ENCODE measurements around the gene CAVIN4. TPM values are rescaled to one million over a fixed set of nuclear protein-coding genes. Genes with fewer than 3 reads are reported as not detected.

The CAVIN4 gene
- total RNA-seq, 1 experiment from 2014 or later: 0.95 TPM

GRCh38 chr9:100573655-100574260 is 4.1 kb upstream of the CAVIN4 start:
- intact Hi-C loops (cut with micrococcal nuclease): no loop called here
- CTCF ChIA-PET: no interaction called here
- POLR2A ChIA-PET (ENCODE audit: unreplicated experiment): no interaction called here
- Histone ChIP-seq H3K27me3 (ENCODE audit: low read length) (no peaks in the 10 kb centered on the region), H3K9me3 (ENCODE audit: low read length) (no peaks in the 10 kb centered on the region), H3K4me2 (ENCODE audit: low read length) (no peak overlapping the region), H3K4me1 (ENCODE audit: insufficient read depth, low read length) (peaks cover 16% of the 10 kb centered on the region), H3K79me2 (ENCODE audit: low read length) (no peaks in the 10 kb centered on the region), H3K9me2 (replicated peaks; ENCODE audit: low read length) (no peaks in the 10 kb centered on the region), H3F3A (ENCODE audit: low read length, unreplicated experiment) (no peaks in the 10 kb centered on the region), H3K4me3 (ENCODE audit: low read length) (no peak overlapping the region), H2AFZ (ENCODE audit: low read length) (no peak overlapping the region), H4K20me1 (ENCODE audit: low read length) (no peaks in the 10 kb centered on the region), H3K27ac (ENCODE audit: low read length) (no peak overlapping the region), H3K9ac (ENCODE audit: low read length) (no peak overlapping the region), H3K36me3 (ENCODE audit: low read depth, low read length) (no peaks in the 10 kb centered on the region)
- TF ChIP-seq, protein P1, sequence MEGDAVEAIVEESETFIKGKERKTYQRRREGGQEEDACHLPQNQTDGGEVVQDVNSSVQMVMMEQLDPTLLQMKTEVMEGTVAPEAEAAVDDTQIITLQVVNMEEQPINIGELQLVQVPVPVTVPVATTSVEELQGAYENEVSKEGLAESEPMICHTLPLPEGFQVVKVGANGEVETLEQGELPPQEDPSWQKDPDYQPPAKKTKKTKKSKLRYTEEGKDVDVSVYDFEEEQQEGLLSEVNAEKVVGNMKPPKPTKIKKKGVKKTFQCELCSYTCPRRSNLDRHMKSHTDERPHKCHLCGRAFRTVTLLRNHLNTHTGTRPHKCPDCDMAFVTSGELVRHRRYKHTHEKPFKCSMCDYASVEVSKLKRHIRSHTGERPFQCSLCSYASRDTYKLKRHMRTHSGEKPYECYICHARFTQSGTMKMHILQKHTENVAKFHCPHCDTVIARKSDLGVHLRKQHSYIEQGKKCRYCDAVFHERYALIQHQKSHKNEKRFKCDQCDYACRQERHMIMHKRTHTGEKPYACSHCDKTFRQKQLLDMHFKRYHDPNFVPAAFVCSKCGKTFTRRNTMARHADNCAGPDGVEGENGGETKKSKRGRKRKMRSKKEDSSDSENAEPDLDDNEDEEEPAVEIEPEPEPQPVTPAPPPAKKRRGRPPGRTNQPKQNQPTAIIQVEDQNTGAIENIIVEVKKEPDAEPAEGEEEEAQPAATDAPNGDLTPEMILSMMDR (conservative IDR thresholded peaks at IDR 0.05; ENCODE audit: low read depth, low read length): no peak
- TF ChIP-seq EZH2 (IDR thresholded peaks at IDR 0.05; ENCODE audit: low read length, unreplicated experiment) (no peak), EZH2phosphoT487 (IDR thresholded peaks at IDR 0.05; ENCODE audit: borderline replicate concordance, low read length) (no peak)
- ATAC-seq: no peak
- no TSS peak for BruUV-seq (replicated peaks)
- peak; percentile 7 for DNase-seq

DNA sequence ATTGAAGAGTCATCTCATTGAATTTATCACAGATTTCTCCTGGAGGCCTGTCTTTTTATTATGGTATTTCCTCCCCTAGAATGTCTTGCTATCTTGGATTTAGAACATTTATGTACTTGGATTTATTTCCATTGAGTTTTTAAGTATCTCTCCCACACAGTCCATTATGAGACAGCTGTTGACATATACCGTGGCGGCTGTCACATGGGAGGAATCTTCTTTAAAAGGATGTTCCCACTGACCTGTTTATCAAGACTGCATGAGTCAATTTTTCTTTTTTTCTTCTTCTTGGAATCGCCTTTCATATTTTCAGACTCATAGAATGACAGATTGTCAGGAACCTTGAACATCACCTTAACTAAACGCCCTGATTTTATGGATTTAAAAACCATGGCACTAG is 2.9 kb upstream of the CAVIN4 start:
- no TSS peak for BruUV-seq (replicated peaks)
- no peak overlapping the region for H3K4me2 ChIP-seq (ENCODE audit: low read length)
- CTCF ChIA-PET: interaction anchor here (1.0 kb wide), 1 partner anchor 27 kb away, joined by 3 read pairs; no protein-coding TSS in a partner anchor

More for the DNA sequence above, 2.9 kb upstream of the CAVIN4 start:
- H3K9me2 ChIP-seq (replicated peaks; ENCODE audit: low read length): no peaks in the 10 kb centered on the region
- POLR2A ChIA-PET (ENCODE audit: unreplicated experiment): no interaction called here
- intact Hi-C loops (cut with micrococcal nuclease): no loop called here
- no peaks in the 10 kb centered on the region for H3K79me2 ChIP-seq (ENCODE audit: low read length)
- H4K20me1 ChIP-seq (ENCODE audit: low read length): no peaks in the 10 kb centered on the region
- H3K9me3 ChIP-seq (ENCODE audit: low read length): no peaks in the 10 kb centered on the region
- peaks cover 20% of the 10 kb centered on the region for H3K4me1 ChIP-seq (ENCODE audit: insufficient read depth, low read length)
- ATAC-seq: no peak
- H3K36me3 ChIP-seq (ENCODE audit: low read depth, low read length): no peaks in the 10 kb centered on the region
- no peaks in the 10 kb centered on the region for H3K27me3 ChIP-seq (ENCODE audit: low read length)
- no peak overlapping the region for H3K9ac ChIP-seq (ENCODE audit: low read length)
- H3K27ac ChIP-seq (ENCODE audit: low read length): no peak overlapping the region
- H3F3A ChIP-seq (ENCODE audit: low read length, unreplicated experiment): no peaks in the 10 kb centered on the region
- DNase-seq: no peak
- TF ChIP-seq EZH2phosphoT487 (IDR thresholded peaks at IDR 0.05; ENCODE audit: borderline replicate concordance, low read length): no peak
- no peak for TF ChIP-seq EZH2 (IDR thresholded peaks at IDR 0.05; ENCODE audit: low read length, unreplicated experiment)
- TF ChIP-seq, protein P1 (conservative IDR thresholded peaks at IDR 0.05; ENCODE audit: low read depth, low read length): no peak
- H2AFZ ChIP-seq (ENCODE audit: low read length): no peak overlapping the region
- H3K4me3 ChIP-seq (ENCODE audit: low read length): no peak overlapping the region
